Fibroblast of the aortic adventitia (primary cell): Measurements from ENCODE around the gene ZBTB20. TPM values are rescaled to one million over a fixed set of nuclear protein-coding genes. Genes with fewer than 3 reads are reported as not detected.

Source experiments
- DNase-seq: peaks from one replicate; pipeline ENCODE4 v3.0.0-alpha.2; 2010; ENCODE audit warnings: low read depth
- H3K4me3 ChIP-seq: 2 replicates; pipeline ENCODE4 v1.5.1; 2011; ENCODE audit warnings: low read depth, mild to moderate bottlenecking, control low read depth, low read length, moderate library complexity
- total RNA-seq: library from RNA; depleted of rRNA; stranded (reverse); fragments of >200 nt; gene quantifications from 2 replicates; pipeline ENCODE4 v1.2.3, GENCODE V29; 2012; ENCODE audit warnings: low replicate concordance
- TF ChIP-seq, protein P1 (sequence below): IDR thresholded peaks from 2 replicates; pipeline ENCODE4 v1.5.1; 2011; ENCODE audit warnings: mild to moderate bottlenecking, low read length, control low read depth, inconsistent platforms; ENCODE audit not compliant: insufficient read depth

The ZBTB20 gene
- total RNA-seq, 1 donor = 47.2 TPM

DNA sequence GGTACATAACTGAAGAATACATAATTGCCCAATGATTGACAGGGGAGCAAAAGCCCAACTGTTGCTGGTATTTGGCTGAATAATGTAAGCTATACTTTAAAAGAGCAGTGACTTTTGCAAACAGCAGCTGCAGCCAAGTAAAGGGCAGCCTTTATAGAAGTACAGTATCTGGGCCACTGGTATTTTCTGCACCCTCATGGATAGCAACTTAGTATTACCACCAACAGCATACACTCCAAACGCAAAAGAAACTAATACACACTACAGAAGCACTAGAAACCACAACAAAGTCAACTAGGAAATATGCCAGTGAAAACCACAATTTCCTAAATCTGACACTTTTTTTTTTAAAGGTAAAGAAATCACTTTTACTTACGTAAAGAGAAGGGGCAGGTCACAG is 647.1 kb downstream of the ZBTB20 start:
- no peak overlapping the region for H3K4me3 ChIP-seq
- peak; percentile 24 for DNase-seq
- TF ChIP-seq, protein P1, sequence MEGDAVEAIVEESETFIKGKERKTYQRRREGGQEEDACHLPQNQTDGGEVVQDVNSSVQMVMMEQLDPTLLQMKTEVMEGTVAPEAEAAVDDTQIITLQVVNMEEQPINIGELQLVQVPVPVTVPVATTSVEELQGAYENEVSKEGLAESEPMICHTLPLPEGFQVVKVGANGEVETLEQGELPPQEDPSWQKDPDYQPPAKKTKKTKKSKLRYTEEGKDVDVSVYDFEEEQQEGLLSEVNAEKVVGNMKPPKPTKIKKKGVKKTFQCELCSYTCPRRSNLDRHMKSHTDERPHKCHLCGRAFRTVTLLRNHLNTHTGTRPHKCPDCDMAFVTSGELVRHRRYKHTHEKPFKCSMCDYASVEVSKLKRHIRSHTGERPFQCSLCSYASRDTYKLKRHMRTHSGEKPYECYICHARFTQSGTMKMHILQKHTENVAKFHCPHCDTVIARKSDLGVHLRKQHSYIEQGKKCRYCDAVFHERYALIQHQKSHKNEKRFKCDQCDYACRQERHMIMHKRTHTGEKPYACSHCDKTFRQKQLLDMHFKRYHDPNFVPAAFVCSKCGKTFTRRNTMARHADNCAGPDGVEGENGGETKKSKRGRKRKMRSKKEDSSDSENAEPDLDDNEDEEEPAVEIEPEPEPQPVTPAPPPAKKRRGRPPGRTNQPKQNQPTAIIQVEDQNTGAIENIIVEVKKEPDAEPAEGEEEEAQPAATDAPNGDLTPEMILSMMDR = no peak

DNA sequence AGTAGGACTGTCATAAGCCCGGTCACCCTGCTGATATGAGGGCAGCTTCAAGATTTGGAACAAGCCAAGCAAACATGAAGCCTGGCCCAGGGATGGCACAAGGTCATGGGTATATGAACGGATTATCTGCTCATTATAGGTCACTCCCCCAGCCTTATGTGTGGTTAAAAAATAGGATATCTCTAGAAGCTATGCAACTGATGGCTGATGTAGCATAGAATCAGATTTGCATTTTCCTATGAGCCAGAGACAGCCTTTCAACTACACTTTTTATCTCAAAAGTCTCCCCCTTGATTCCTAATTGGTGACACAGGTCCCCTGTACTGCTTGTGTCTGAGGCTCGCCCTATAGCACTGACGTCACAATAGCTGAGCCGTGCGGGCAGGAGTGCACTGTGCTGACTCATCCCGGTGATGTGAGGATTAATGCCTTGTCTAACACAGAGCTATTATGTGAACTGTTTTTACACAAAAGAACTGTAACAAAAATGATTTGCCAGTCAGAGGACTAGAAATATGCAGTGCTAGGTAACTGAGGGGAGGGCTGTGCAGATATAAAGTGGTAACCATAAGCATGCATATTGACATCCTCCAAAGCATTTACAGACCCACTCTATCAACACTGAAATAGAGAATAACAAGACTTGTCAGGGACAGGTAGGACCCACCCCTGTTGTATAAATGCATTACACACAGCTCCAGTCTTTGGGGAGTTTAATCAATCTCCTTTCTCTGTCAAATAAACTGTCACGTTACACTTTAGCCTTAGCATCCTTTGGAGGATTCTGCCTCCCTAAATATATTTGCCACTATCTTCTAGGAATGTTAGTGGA is 648.3 kb downstream of the ZBTB20 start:
- DNase-seq = peak; percentile 82
- no peak overlapping the region for H3K4me3 ChIP-seq
- TF ChIP-seq, protein P1 = no peak

DNA sequence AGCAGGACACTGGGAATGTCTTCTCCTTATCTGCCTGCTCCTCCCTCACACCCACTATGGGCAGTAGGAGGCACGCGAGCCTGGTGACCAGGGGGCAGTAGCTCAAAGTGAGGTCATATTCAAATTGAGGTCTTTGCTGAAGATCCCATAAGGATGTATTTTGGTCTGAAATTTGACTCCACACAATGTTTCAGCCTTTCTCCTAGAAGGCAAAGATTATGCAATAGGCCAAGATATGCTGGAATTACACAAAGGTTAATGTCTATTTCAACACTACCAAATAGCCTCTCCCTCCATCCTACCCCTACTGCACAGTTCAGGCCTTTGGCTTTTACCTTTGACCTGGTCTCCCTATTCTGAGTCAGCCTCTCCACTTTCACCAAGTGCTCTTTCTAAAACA is 650.2 kb downstream of the ZBTB20 start:
- peak; percentile 67 for DNase-seq
- TF ChIP-seq, protein P1 = no peak

DNA sequence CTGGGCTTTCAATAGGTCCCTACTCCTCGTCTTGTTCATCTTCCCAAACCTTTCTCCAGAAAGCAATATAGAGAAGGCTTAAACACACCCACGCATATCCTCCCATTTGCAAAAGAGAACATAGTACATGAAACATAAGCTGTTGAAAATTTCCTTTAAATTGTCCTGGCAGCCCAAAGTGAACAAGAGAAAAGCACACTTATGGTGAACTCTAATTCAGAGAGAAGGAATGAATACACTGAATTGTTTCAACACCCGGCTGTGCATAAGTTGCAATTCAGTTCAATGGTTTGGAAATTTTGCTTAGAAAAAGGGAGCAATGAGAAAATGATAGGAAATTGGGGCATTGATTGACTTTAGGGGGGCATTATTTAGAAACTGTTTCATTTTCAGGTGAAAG is 650.6 kb downstream of the ZBTB20 start:
- DNase-seq = no peak
- TF ChIP-seq, protein P1 = no peak

More for the DNA sequence above, 650.2 kb downstream of the ZBTB20 start:
- H3K4me3 ChIP-seq = no peak overlapping the region

DNA sequence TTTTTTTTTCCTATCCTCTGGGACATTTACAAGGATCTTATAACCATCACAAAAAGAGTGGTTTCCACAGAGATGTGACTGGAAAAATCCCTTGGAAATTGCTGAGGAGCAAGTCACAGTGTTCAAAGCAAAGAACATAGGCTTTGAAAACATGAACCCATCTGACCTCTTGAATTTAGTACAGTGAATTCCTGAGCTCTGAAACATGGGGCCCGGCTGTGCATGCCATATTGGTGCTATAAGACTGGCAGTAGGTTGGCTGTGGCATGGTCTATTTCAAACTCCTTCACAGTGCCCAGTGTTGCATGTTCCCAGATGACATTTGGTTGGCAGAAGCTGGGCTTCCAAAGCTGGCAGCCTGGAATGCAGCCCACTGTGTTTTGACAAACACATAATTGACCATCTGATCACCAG is 651.1 kb downstream of the ZBTB20 start:
- TF ChIP-seq, protein P1 = no peak
- H3K4me3 ChIP-seq = no peak overlapping the region
- DNase-seq = peak; percentile 60

More for the DNA sequence above, 650.6 kb downstream of the ZBTB20 start:
- H3K4me3 ChIP-seq = no peak overlapping the region

DNA sequence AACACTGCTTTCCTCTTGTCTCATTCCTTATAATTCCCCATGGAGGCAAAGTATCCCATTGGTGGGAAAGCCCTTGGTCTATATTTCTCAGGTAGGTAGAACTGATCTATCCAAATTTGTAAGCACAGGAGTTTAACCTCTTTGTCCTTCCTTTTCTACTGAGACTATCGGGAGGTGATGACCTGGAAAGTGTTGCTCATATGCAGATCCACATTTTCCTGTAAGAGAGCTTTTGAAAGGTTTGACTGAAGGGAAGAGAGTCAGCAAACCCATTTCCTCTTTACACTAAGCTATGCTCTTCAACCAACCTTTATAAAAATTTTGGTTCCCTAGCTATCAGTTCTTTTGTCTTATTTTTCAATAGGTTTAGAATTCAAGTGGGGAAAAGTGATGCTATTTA is 652.6 kb downstream of the ZBTB20 start:
- no peak overlapping the region for H3K4me3 ChIP-seq
- TF ChIP-seq, protein P1 = no peak
- DNase-seq = no peak

DNA sequence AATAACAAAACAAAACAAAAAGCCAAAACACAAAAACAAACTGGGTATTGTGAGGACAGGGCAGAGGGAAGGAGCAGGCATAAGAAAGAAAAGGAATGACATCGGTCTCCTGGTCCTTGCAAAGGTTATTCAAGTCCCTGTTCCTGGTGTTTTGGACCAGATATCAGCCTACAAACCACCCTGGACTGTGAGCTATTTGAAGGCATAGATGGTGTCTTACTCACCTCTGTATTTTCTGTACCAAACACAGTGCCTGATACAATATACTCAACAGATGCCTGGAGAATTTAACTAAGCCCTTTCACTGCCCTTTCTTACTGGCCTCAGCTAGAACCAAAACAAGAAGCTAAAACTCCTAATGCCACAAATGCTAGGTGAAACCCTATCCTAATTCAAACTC is 656.3 kb downstream of the ZBTB20 start:
- H3K4me3 ChIP-seq = no peak overlapping the region
- TF ChIP-seq, protein P1 = no peak
- no peak for DNase-seq
